GM18505 (cell line): Measurements from ENCODE around the gene SELENON.

Experiments
- ATAC-seq: cut with Tn5 transposase; IDR thresholded peaks from one replicate; pipeline ENCODE4 v1.9.1; 2021; ENCODE audit not compliant: unreplicated experiment
- POLR2A ChIP-seq: IDR thresholded peaks from 4 replicates; pipeline ENCODE4 v1.6.1; 2011; ENCODE audit warnings: borderline replicate concordance; ENCODE audit not compliant: insufficient read depth, insufficient read length; ENCODE audit errors: extremely low read depth

The SELENON gene

GRCh38 chr1:25799935-25800702 lies at the start of gene SELENON:
TSS of gene SELENON (plus strand) at chr1:25800193. CDS start at chr1:25800231, 38 bp downstream.
- TF ChIP-seq POLR2A, result no peak
- no peak for ATAC-seq

- TF ChIP-seq POLR2A, result no peak
- no peak for ATAC-seq
These were observed 48.9 kb upstream of the SELENON start for GRCh38 chr1:25750923-25751605.

GRCh38 chr1:25754470-25755181 lies 45.4 kb upstream of the SELENON start:
- ATAC-seq, result no peak
- TF ChIP-seq POLR2A, result no peak

- ATAC-seq, result no peak
- no peak for TF ChIP-seq POLR2A
These were observed 44.4 kb upstream of the SELENON start for GRCh38 chr1:25755475-25756125.

GRCh38 chr1:25756215-25756614 lies 43.8 kb upstream of the SELENON start:
- no peak for TF ChIP-seq POLR2A
- no peak for ATAC-seq

- TF ChIP-seq POLR2A, result no peak
- no peak for ATAC-seq
These were observed 42.7 kb upstream of the SELENON start for GRCh38 chr1:25757151-25757845.

- ATAC-seq, result no peak
- no peak for TF ChIP-seq POLR2A
These were observed 42.2 kb upstream of the SELENON start for GRCh38 chr1:25757846-25758185.

GRCh38 chr1:25758466-25759070 lies 41.4 kb upstream of the SELENON start:
- no peak for ATAC-seq
- no peak for TF ChIP-seq POLR2A

GRCh38 chr1:25760122-25760719 lies 39.8 kb upstream of the SELENON start:
- TF ChIP-seq POLR2A, result no peak
- ATAC-seq, result no peak

- TF ChIP-seq POLR2A, result no peak
- no peak for ATAC-seq
These were observed 39.1 kb upstream of the SELENON start for GRCh38 chr1:25760871-25761270.

- ATAC-seq, result no peak
- TF ChIP-seq POLR2A, result no peak
These were observed 36.5 kb upstream of the SELENON start for GRCh38 chr1:25763493-25763892.

- ATAC-seq, result no peak
- no peak for TF ChIP-seq POLR2A
These were observed 34.7 kb upstream of the SELENON start for GRCh38 chr1:25765136-25765922.

GRCh38 chr1:25765923-25766589 lies 33.9 kb upstream of the SELENON start:
- TF ChIP-seq POLR2A, result no peak
- ATAC-seq, result no peak
